ENCODE measurements around the gene CRAMP1.

DNA sequence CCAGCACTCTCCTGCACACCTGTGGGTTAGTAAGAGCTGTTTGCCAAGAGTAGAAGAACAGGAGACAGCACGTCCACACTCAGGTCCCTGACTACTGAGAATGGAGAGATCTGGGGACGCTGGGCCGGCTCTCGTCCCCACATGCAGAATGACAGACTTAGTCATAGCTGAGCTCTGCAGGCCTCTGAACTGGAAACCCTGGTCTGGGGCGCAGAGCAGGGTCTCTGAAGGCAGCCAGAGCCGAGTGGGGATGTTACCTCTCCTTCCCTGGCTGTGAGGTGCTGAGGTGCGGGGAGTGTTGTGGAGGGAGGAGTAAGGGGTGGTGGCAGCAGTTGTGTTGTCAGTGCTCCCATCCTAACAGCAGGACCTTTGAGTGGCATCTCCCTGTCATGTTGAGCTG, 58.7 kb downstream of the CRAMP1 start:
- TF ChIP-seq POLR2A (IDR thresholded peaks at IDR 0.05): no peak
- TF ChIP-seq, protein P1, sequence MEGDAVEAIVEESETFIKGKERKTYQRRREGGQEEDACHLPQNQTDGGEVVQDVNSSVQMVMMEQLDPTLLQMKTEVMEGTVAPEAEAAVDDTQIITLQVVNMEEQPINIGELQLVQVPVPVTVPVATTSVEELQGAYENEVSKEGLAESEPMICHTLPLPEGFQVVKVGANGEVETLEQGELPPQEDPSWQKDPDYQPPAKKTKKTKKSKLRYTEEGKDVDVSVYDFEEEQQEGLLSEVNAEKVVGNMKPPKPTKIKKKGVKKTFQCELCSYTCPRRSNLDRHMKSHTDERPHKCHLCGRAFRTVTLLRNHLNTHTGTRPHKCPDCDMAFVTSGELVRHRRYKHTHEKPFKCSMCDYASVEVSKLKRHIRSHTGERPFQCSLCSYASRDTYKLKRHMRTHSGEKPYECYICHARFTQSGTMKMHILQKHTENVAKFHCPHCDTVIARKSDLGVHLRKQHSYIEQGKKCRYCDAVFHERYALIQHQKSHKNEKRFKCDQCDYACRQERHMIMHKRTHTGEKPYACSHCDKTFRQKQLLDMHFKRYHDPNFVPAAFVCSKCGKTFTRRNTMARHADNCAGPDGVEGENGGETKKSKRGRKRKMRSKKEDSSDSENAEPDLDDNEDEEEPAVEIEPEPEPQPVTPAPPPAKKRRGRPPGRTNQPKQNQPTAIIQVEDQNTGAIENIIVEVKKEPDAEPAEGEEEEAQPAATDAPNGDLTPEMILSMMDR (IDR thresholded peaks at IDR 0.05): no peak

Data from prostate gland (tissue), 2 donors.